ENCODE data around the gene NXN.

DNA sequence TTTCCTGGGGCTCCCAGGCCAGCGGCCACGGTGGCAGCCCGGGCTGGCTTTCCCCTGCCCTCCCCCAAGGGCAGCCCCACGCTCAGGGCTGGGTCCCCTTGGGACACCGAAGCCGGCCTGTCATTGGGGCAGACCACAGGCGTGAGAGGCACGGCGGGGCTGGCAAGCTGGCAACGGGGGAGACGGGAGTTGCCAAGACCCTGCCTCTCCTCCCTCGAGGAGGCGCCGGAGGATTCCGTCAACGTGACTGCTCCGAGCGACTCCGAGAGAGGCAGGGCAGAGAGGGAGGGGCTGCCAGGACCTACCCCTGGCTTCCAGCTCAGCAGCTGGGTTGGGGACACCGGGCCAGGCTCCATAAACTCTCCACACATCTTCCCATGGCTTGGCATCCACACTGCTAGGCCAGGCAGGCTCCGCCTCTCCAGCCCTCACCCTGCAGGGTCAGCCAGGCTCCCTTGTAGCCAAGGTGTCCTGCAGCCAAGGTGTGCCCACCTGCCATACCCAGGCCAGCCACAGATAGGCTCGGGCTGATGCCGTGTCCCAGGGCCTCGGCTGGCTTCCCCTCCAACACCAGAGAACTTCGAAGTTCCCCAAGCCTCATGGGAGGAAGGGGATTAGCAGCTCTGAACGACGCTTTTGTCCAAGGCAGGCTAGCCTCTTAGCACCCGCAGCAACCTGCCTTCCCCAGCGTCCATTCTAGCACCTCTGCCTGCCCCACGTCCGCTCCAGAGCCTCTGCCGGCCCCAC, 42.9 kb upstream of the NXN start:
- TF ChIP-seq, protein P1, sequence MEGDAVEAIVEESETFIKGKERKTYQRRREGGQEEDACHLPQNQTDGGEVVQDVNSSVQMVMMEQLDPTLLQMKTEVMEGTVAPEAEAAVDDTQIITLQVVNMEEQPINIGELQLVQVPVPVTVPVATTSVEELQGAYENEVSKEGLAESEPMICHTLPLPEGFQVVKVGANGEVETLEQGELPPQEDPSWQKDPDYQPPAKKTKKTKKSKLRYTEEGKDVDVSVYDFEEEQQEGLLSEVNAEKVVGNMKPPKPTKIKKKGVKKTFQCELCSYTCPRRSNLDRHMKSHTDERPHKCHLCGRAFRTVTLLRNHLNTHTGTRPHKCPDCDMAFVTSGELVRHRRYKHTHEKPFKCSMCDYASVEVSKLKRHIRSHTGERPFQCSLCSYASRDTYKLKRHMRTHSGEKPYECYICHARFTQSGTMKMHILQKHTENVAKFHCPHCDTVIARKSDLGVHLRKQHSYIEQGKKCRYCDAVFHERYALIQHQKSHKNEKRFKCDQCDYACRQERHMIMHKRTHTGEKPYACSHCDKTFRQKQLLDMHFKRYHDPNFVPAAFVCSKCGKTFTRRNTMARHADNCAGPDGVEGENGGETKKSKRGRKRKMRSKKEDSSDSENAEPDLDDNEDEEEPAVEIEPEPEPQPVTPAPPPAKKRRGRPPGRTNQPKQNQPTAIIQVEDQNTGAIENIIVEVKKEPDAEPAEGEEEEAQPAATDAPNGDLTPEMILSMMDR (IDR thresholded peaks at IDR 0.05): no peak
- no peak for TF ChIP-seq POLR2A (IDR thresholded peaks at IDR 0.05)
